Omental fat pad (tissue), 4 donors: ENCODE results near the gene ADAMTS8. TPM values are rescaled to one million over a fixed set of nuclear protein-coding genes. Genes with fewer than 3 reads are reported as not detected.

ENCODE experiments used
- ATAC-seq: fragments of 150-250 bp; one replicate; pipeline ENCODE4 v1.9.1; 2016; ENCODE audit warnings: mild to moderate bottlenecking, moderate library complexity; ENCODE audit not compliant: low FRiP score
- DNase-seq: peaks from one replicate; pipeline ENCODE4 v3.0.0-alpha.2; 2019; ENCODE audit warnings: low spot score
- CTCF ChIP-seq, 3 donors: fragments of 450-650 bp; IDR thresholded peaks; one replicate each; pipeline ENCODE4 v1.5.1; 2016 to 2017; ENCODE audit warnings: antibody characterized with exemption in 3 of 3, mild to moderate bottlenecking in 3 of 3, moderate library complexity in 2 of 3
- total RNA-seq, 4 donors: library from RNA; depleted of rRNA; stranded (reverse); fragments of >200 nt; gene quantifications; one replicate each; pipeline ENCODE4 v1.1.0, GENCODE V29; 2016

The ADAMTS8 gene
- total RNA-seq, 4 donors from 2014 or later: 0.13 to 1.2 (median 0.22) TPM

GRCh38 chr11:130474637-130475400 is 46.4 kb upstream of the ADAMTS8 start:
- ATAC-seq: no peak

DNA sequence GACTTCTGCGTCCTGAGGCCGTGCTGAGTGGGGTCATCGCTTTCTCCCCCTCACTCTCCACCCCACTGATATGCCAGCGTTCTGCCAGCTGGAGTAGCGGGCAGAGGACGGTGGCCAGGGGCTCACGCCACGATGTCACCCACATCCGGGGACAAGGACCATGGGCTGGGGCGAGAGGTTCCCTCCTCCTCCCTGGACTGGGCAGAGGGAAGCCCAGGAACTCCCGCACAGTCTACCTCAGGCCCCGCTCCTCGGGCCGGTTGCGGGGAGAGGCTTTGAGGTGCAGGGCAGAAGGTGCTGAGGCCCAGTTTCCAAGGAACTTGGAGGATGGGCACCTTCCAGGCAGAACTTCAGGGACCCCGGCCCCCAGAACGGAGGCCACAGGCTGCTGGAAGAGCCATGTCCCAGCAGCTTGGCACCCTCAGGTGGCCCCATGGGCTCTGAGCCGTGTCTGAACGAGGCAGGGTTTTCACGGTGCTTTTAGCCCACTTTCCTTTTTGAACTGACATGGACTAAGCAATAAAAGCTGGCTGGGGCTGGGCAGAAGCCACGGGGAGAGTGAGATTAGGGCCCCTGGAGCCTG is 45.5 kb upstream of the ADAMTS8 start:
- DNase-seq (no peak), ATAC-seq (no peak)
- no peak for TF ChIP-seq CTCF (IDR thresholded peaks at IDR 0.05)

More at GRCh38 chr11:130474637-130475400, 46.4 kb upstream of the ADAMTS8 start:
- no peak for TF ChIP-seq CTCF (IDR thresholded peaks at IDR 0.05)
- no peak for DNase-seq

DNA sequence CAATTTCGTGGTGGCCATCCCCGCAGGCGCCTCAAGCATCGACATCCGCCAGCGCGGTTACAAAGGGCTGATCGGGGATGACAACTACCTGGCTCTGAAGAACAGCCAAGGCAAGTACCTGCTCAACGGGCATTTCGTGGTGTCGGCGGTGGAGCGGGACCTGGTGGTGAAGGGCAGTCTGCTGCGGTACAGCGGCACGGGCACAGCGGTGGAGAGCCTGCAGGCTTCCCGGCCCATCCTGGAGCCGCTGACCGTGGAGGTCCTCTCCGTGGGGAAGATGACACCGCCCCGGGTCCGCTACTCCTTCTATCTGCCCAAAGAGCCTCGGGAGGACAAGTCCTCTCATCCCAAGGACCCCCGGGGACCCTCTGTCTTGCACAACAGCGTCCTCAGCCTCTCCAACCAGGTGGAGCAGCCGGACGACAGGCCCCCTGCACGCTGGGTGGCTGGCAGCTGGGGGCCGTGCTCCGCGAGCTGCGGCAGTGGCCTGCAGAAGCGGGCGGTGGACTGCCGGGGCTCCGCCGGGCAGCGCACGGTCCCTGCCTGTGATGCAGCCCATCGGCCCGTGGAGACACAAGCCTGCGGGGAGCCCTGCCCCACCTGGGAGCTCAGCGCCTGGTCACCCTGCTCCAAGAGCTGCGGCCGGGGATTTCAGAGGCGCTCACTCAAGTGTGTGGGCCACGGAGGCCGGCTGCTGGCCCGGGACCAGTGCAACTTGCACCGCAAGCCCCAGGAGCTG is 44.8 kb upstream of the ADAMTS8 start:
- DNase-seq (no peak), ATAC-seq (no peak)
- no peak for TF ChIP-seq CTCF (IDR thresholded peaks at IDR 0.05)

DNA sequence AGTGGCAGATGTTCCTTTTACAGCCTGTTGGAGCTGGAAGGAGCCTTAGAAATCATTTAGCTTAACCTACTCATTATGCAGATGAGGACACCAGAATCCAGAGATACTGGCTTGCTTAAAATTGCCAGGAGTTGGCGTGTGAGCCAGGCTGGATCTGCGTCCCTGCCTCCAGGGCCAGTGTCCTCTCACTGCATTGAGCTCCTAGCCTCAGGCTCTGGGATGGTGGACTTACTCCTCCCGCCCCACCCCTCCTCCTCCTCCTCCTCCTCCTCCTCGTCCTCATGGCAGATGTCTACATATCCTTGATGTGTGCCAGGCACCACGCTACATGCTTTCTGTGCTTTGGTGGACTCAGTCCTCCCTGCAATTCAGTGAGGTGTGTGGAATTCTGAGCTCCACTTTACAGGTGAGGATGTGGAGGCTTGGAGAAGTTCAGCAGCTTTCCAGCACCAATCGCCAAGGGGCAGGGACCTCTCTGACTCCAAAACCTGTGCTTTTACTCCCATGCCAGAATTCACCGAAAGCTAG is 44.1 kb upstream of the ADAMTS8 start:
- no peak for DNase-seq
- no peak for TF ChIP-seq CTCF (IDR thresholded peaks at IDR 0.05)
- no peak for ATAC-seq

- no peak for DNase-seq
- TF ChIP-seq CTCF (IDR thresholded peaks at IDR 0.05): no peak
- ATAC-seq: no peak
These were observed 43.5 kb upstream of the ADAMTS8 start for GRCh38 chr11:130471731-130472433.

DNA sequence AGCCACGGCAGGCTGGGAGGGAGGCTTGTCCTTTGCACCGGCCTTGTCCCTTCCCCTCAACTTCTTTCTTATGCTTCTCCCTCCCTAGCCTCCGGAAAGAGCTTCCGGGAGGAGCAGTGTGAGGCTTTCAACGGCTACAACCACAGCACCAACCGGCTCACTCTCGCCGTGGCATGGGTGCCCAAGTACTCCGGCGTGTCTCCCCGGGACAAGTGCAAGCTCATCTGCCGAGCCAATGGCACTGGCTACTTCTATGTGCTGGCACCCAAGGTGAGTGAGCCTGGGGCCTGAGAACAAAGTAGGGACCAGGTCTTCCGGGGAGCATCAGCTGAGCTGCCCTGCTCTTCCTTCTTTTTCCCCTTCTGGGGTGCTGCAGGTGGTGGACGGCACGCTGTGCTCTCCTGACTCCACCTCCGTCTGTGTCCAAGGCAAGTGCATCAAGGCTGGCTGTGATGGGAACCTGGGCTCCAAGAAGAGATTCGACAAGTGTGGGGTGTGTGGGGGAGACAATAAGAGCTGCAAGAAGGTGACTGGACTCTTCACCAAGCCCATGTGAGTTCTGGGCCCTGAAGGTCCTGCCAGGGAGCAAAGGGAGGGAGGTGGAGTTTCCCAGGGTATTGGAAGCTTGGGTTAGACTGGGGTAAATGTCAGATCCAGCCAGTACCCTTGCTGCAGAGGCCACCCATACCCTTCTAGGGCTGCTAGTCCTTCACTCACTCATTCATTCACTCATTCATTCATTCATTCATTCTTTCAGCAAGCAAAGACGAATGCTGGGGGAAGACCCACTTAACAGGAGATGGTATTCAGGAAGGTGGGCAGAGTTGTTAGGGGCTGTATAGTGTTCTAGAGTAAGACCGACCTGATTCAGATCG is 42.7 kb upstream of the ADAMTS8 start:
- TF ChIP-seq CTCF (IDR thresholded peaks at IDR 0.05): no peak
- no peak for DNase-seq
- no peak for ATAC-seq
